ENCODE measurements around the gene LGI2.
"Not testable (repeated sequence)": the region's sequence is repeated elsewhere in the genome, so short reads cannot be mapped to it uniquely, and the experiment has no call there.

LGI2 gene

GRCh38 chr4:25068386-25068785, 37.6 kb upstream of the LGI2 start:
- Histone ChIP-seq H3K27ac (ENCODE audit: low read length, poor library complexity, severe bottlenecking) (no peak overlapping the region), H3K4ac (ENCODE audit: low read depth in 1 of 2, low read length in 2 of 2) (no peak overlapping the region), H2AFZ (ENCODE audit: low read depth, low read length) (no peak overlapping the region), H2AK5ac (ENCODE audit: low read length, severe bottlenecking) (no peak overlapping the region), H2BK12ac (ENCODE audit: low read length in 2 of 2) (no peak overlapping the region), H4K8ac (ENCODE audit: low read length) (no peak overlapping the region), H3K9ac (ENCODE audit: low read length) (no peak overlapping the region), H3K18ac (ENCODE audit: low read depth in 1 of 2, low read length in 2 of 2) (no peak overlapping the region), H3K4me3 (ENCODE audit: insufficient read depth in 1 of 2, low read depth in 1 of 2, low read length in 2 of 2) (no peak overlapping the region), H3K14ac (ENCODE audit: low read length in 2 of 2) (no peak overlapping the region), H3K79me1 (replicated peaks; ENCODE audit: low read length, poor library complexity, severe bottlenecking) (no peaks in the 10 kb centered on the region), H2BK5ac (ENCODE audit: low read depth, low read length, poor library complexity, severe bottlenecking) (no peak overlapping the region), H3K23ac (ENCODE audit: low read length in 2 of 2) (no peak overlapping the region), H3K27me3 (ENCODE audit: control insufficient read depth in 1 of 2, insufficient read depth in 1 of 2, low read length in 2 of 2) (peaks cover 8 to 24% of the 10 kb centered on the region in 2 experiments), H3K4me2 (ENCODE audit: low read length, poor library complexity, severe bottlenecking) (no peak overlapping the region), H3K36me3 (ENCODE audit: control insufficient read depth in 1 of 2, insufficient read depth in 2 of 2, low read depth in 1 of 2, low read length in 2 of 2) (no peaks in the 10 kb centered on the region), H4K91ac (ENCODE audit: low read length) (no peak overlapping the region), H3K4me1 (ENCODE audit: control insufficient read depth, insufficient read depth, low read depth, low read length) (peaks cover 3% of the 10 kb centered on the region), H2BK120ac (ENCODE audit: low read depth, low read length) (no peak overlapping the region), H3K9me3 (ENCODE audit: control insufficient read depth, low read length) (no peaks in the 10 kb centered on the region), H2BK15ac (ENCODE audit: low read depth, poor library complexity, severe bottlenecking) (no peak overlapping the region)
- 91% methylated on average over 2 of the region's 3 CpGs for WGBS
- no peak for DNase-seq

GRCh38 chr4:25065932-25066590, 35.3 kb upstream of the LGI2 start:
- Histone ChIP-seq H3K23ac (ENCODE audit: low read length in 2 of 2) (no peak overlapping the region), H3K18ac (ENCODE audit: low read depth in 1 of 2, low read length in 2 of 2) (no peak overlapping the region), H3K27me3 (ENCODE audit: control insufficient read depth in 1 of 2, insufficient read depth in 1 of 2, low read length in 2 of 2) (peaks cover 0 to 29% of the 10 kb centered on the region in 2 experiments), H3K79me1 (replicated peaks; ENCODE audit: low read length, poor library complexity, severe bottlenecking) (no peaks in the 10 kb centered on the region), H3K9me3 (ENCODE audit: control insufficient read depth, low read length) (no peaks in the 10 kb centered on the region), H2BK5ac (ENCODE audit: low read depth, low read length, poor library complexity, severe bottlenecking) (no peak overlapping the region), H3K36me3 (ENCODE audit: control insufficient read depth in 1 of 2, insufficient read depth in 2 of 2, low read depth in 1 of 2, low read length in 2 of 2) (no peaks in the 10 kb centered on the region), H3K14ac (ENCODE audit: low read length in 2 of 2) (no peak overlapping the region), H4K8ac (ENCODE audit: low read length) (no peak overlapping the region), H3K4me3 (ENCODE audit: insufficient read depth in 1 of 2, low read depth in 1 of 2, low read length in 2 of 2) (no peak overlapping the region), H3K4ac (ENCODE audit: low read depth in 1 of 2, low read length in 2 of 2) (no peak overlapping the region), H2BK12ac (ENCODE audit: low read length in 2 of 2) (no peak overlapping the region), H4K91ac (ENCODE audit: low read length) (no peak overlapping the region), H3K9ac (ENCODE audit: low read length) (no peak overlapping the region), H3K27ac (ENCODE audit: low read length, poor library complexity, severe bottlenecking) (no peak overlapping the region), H2BK15ac (ENCODE audit: low read depth, poor library complexity, severe bottlenecking) (no peak overlapping the region), H2BK120ac (ENCODE audit: low read depth, low read length) (no peak overlapping the region), H3K4me1 (ENCODE audit: control insufficient read depth, insufficient read depth, low read depth, low read length) (peaks cover 3% of the 10 kb centered on the region), H2AK5ac (ENCODE audit: low read length, severe bottlenecking) (no peak overlapping the region), H3K4me2 (ENCODE audit: low read length, poor library complexity, severe bottlenecking) (no peak overlapping the region), H2AFZ (ENCODE audit: low read depth, low read length) (no peak overlapping the region)
- no peak for DNase-seq
- 96% methylated on average over 4 of the region's 7 CpGs for WGBS

- H3K9me3 ChIP-seq (ENCODE audit: control insufficient read depth, low read length): no peaks in the 10 kb centered on the region
- H3K4me1 ChIP-seq (ENCODE audit: control insufficient read depth, insufficient read depth, low read depth, low read length): peaks cover 3% of the 10 kb centered on the region
- no peaks in the 10 kb centered on the region for H3K36me3 ChIP-seq (ENCODE audit: control insufficient read depth in 1 of 2, insufficient read depth in 2 of 2, low read depth in 1 of 2, low read length in 2 of 2)
- H3K4me3 ChIP-seq (ENCODE audit: insufficient read depth in 1 of 2, low read depth in 1 of 2, low read length in 2 of 2): no peak overlapping the region
- no peak for DNase-seq
- H2BK15ac ChIP-seq (ENCODE audit: low read depth, poor library complexity, severe bottlenecking): no peak overlapping the region
- 17% methylated on average over 3 of the region's 5 CpGs for WGBS
- no peak overlapping the region for H4K8ac ChIP-seq (ENCODE audit: low read length)
- H2AFZ ChIP-seq (ENCODE audit: low read depth, low read length): no peak overlapping the region
- no peak overlapping the region for H3K4ac ChIP-seq (ENCODE audit: low read depth in 1 of 2, low read length in 2 of 2)
- H3K9ac ChIP-seq (ENCODE audit: low read length): no peak overlapping the region
- H2BK12ac ChIP-seq (ENCODE audit: low read length in 2 of 2): no peak overlapping the region
- no peaks in the 10 kb centered on the region for H3K79me1 ChIP-seq (replicated peaks; ENCODE audit: low read length, poor library complexity, severe bottlenecking)
- no peak overlapping the region for H4K91ac ChIP-seq (ENCODE audit: low read length)
- H2AK5ac ChIP-seq (ENCODE audit: low read length, severe bottlenecking): no peak overlapping the region
- H2BK120ac ChIP-seq (ENCODE audit: low read depth, low read length): no peak overlapping the region
- no peak overlapping the region for H3K27ac ChIP-seq (ENCODE audit: low read length, poor library complexity, severe bottlenecking)
- no peak overlapping the region for H2BK5ac ChIP-seq (ENCODE audit: low read depth, low read length, poor library complexity, severe bottlenecking)
- H3K4me2 ChIP-seq (ENCODE audit: low read length, poor library complexity, severe bottlenecking): no peak overlapping the region
- no peak overlapping the region for H3K23ac ChIP-seq (ENCODE audit: low read length in 2 of 2)
- H3K14ac ChIP-seq (ENCODE audit: low read length in 2 of 2): no peak overlapping the region
- no peak overlapping the region for H3K18ac ChIP-seq (ENCODE audit: low read depth in 1 of 2, low read length in 2 of 2)
- H3K27me3 ChIP-seq (ENCODE audit: control insufficient read depth in 1 of 2, insufficient read depth in 1 of 2, low read length in 2 of 2): peaks cover 0 to 29% of the 10 kb centered on the region in 2 experiments
Observed at GRCh38 chr4:25065431-25065858, 34.7 kb upstream of the LGI2 start.

- not testable (repeated sequence) for H3K23ac ChIP-seq (ENCODE audit: low read length in 2 of 2); DNase-seq; H3K4me1 ChIP-seq (ENCODE audit: control insufficient read depth, insufficient read depth, low read depth, low read length); H2BK5ac ChIP-seq (ENCODE audit: low read depth, low read length, poor library complexity, severe bottlenecking); H3K4ac ChIP-seq (ENCODE audit: low read depth in 1 of 2, low read length in 2 of 2); H3K79me1 ChIP-seq (replicated peaks; ENCODE audit: low read length, poor library complexity, severe bottlenecking); H3K9me3 ChIP-seq (ENCODE audit: control insufficient read depth, low read length); H2AFZ ChIP-seq (ENCODE audit: low read depth, low read length); H3K4me3 ChIP-seq (ENCODE audit: insufficient read depth in 1 of 2, low read depth in 1 of 2, low read length in 2 of 2); H3K4me2 ChIP-seq (ENCODE audit: low read length, poor library complexity, severe bottlenecking); H3K14ac ChIP-seq (ENCODE audit: low read length in 2 of 2); H2AK5ac ChIP-seq (ENCODE audit: low read length, severe bottlenecking); H3K18ac ChIP-seq (ENCODE audit: low read depth in 1 of 2, low read length in 2 of 2); H3K36me3 ChIP-seq (ENCODE audit: control insufficient read depth in 1 of 2, insufficient read depth in 2 of 2, low read depth in 1 of 2, low read length in 2 of 2); H3K9ac ChIP-seq (ENCODE audit: low read length); H3K27ac ChIP-seq (ENCODE audit: low read length, poor library complexity, severe bottlenecking); H2BK12ac ChIP-seq (ENCODE audit: low read length in 2 of 2); H2BK120ac ChIP-seq (ENCODE audit: low read depth, low read length); H4K91ac ChIP-seq (ENCODE audit: low read length); H4K8ac ChIP-seq (ENCODE audit: low read length); H2BK15ac ChIP-seq (ENCODE audit: low read depth, poor library complexity, severe bottlenecking)
- 100% methylated on average over 1 of the region's 1 CpG for WGBS
- peaks cover 0 to 29% of the 10 kb centered on the region in 2 experiments for H3K27me3 ChIP-seq (ENCODE audit: control insufficient read depth in 1 of 2, insufficient read depth in 1 of 2, low read length in 2 of 2)
Observed at GRCh38 chr4:25064447-25064846, 33.7 kb upstream of the LGI2 start.
